Nephron progenitor cell (in vitro differentiated cells): Measurements from ENCODE around the gene TENT5C.

Source experiments
- DNase-seq: peaks from one replicate; pipeline ENCODE4 v3.0.0; 2021
- H3K27ac Mint-ChIP-seq: 2 replicates; pipeline ENCODE4 v1.8.0; 2021; ENCODE audit warnings: mild to moderate bottlenecking, moderate library complexity, mixed read lengths
- H3K27me3 Mint-ChIP-seq: 2 replicates; pipeline ENCODE4 v1.8.0; 2021; ENCODE audit warnings: mild to moderate bottlenecking, low read depth, mixed read lengths; ENCODE audit not compliant: poor library complexity
- H3K36me3 Mint-ChIP-seq: 2 replicates; pipeline ENCODE4 v1.8.0; 2021; ENCODE audit warnings: low read depth, mixed read lengths
- H3K4me1 Mint-ChIP-seq: 2 replicates; pipeline ENCODE4 v1.8.0; 2021; ENCODE audit warnings: mixed read lengths
- H3K4me3 Mint-ChIP-seq: 2 replicates; pipeline ENCODE4 v1.8.0; 2021; ENCODE audit warnings: mild to moderate bottlenecking, moderate library complexity, mixed read lengths
- H3K9me3 Mint-ChIP-seq: 2 replicates; pipeline ENCODE4 v1.8.0; 2021; ENCODE audit warnings: mild to moderate bottlenecking, moderate library complexity, mixed read lengths
- CTCF ChIP-seq: fragments of 200-600 bp; sonication (generic); IDR thresholded peaks from 2 replicates; pipeline ENCODE4 v1.5.0; 2021; ENCODE audit warnings: antibody characterized with exemption

The TENT5C gene

GRCh38 chr1:117632269-117633067, 26.6 kb downstream of the TENT5C start:
- Mint-ChIP-seq H3K27me3 (peaks cover 4% of the 10 kb centered on the region), H3K4me1 (peaks cover 16% of the 10 kb centered on the region), H3K27ac (no peak overlapping the region), H3K9me3 (no peaks in the 10 kb centered on the region), H3K4me3 (no peak overlapping the region), H3K36me3 (no peaks in the 10 kb centered on the region)
- no peak for DNase-seq
- no peak for TF ChIP-seq CTCF

DNA sequence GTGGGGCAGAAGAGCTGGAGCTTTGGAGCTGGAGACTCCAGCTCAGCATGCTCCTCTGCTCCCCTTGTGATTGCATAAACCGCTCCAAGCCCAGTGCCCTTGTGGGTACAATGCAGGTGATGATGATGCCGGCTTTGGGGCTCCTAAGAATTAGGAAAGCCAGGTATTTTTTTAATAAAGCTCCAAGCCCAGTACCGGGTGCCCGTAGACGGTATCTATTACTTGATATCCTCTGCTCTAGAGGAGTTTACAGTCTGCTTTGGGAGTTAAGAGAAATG, 27.2 kb downstream of the TENT5C start:
- no peaks in the 10 kb centered on the region for H3K36me3 Mint-ChIP-seq
- DNase-seq, result no peak
- peaks cover 11% of the 10 kb centered on the region for H3K4me1 Mint-ChIP-seq
- H3K4me3 Mint-ChIP-seq, result no peak overlapping the region
- no peak for TF ChIP-seq CTCF
- H3K9me3 Mint-ChIP-seq, result no peaks in the 10 kb centered on the region
- peaks cover 6% of the 10 kb centered on the region for H3K27me3 Mint-ChIP-seq
- H3K27ac Mint-ChIP-seq, result no peak overlapping the region

GRCh38 chr1:117633423-117633822, 27.6 kb downstream of the TENT5C start:
- Mint-ChIP-seq H3K9me3 (no peaks in the 10 kb centered on the region), H3K4me3 (no peak overlapping the region), H3K4me1 (peaks cover 11% of the 10 kb centered on the region), H3K36me3 (no peaks in the 10 kb centered on the region), H3K27me3 (peaks cover 7% of the 10 kb centered on the region), H3K27ac (no peak overlapping the region)
- DNase-seq, result no peak
- no peak for TF ChIP-seq CTCF

DNA sequence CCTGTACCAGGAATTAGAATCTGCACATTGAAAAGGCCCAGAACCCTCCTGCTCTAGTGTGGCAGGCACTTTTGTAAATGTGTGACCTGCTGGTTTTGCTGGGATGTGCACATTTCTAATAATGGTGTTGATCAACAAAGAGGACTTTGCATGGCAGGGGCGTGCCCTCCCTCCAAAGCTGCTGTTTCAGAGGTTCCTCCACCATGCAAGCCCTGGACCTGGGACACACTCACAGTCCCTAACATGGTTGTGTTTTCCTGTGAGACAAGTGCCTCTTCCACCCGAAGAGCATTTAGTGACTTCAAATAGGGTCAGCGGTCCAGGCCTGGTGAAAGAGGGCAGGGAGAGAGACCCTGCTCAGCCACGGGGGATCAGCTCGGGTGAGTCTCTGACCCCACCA, 28.1 kb downstream of the TENT5C start:
- Mint-ChIP-seq H3K27me3 (peaks cover 7% of the 10 kb centered on the region), H3K27ac (no peak overlapping the region), H3K4me3 (no peak overlapping the region), H3K36me3 (no peaks in the 10 kb centered on the region), H3K4me1 (peaks cover 11% of the 10 kb centered on the region), H3K9me3 (no peaks in the 10 kb centered on the region)
- no peak for DNase-seq
- TF ChIP-seq CTCF, result no peak

DNA sequence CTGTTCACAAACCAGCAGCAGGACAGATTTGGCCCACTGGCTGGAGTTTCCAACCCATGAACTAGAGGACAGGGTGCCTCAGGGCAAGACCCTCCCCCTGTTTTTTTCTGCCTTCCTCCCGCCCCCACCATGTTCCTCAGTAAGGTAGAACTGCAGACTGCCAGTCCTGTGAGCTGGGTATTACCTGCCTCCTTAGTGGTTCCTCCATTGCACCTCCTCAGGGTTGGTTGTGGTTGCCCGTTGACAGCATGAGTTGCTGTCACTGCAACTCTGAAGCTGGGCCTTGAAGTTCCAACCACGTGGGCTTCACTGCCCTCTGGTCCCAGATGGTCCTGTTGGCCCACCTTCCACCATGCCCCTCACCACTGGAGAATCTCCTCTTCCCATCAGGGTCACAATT, 28.8 kb downstream of the TENT5C start:
- TF ChIP-seq CTCF, result no peak
- DNase-seq, result no peak
- Mint-ChIP-seq H3K9me3 (no peaks in the 10 kb centered on the region), H3K27me3 (peaks cover 11% of the 10 kb centered on the region), H3K4me1 (peaks cover 11% of the 10 kb centered on the region), H3K36me3 (no peaks in the 10 kb centered on the region), H3K27ac (no peak overlapping the region), H3K4me3 (no peak overlapping the region)

GRCh38 chr1:117635805-117636204, 30.0 kb downstream of the TENT5C start:
- Mint-ChIP-seq H3K4me1 (peaks cover 11% of the 10 kb centered on the region), H3K27me3 (peaks cover 11% of the 10 kb centered on the region), H3K9me3 (no peaks in the 10 kb centered on the region), H3K36me3 (no peaks in the 10 kb centered on the region), H3K4me3 (no peak overlapping the region), H3K27ac (no peak overlapping the region)
- no peak for TF ChIP-seq CTCF
- DNase-seq, result no peak
